Measurements from ENCODE around the gene NFX1. TPM values are rescaled to one million over a fixed set of nuclear protein-coding genes. Genes with fewer than 3 reads are reported as not detected.
"Not testable (repeated sequence)": the region's sequence is repeated elsewhere in the genome, so short reads cannot be mapped to it uniquely, and the experiment has no call there.

The NFX1 gene
- total RNA-seq, 1 donor from 2014 or later = 37.5 TPM

- peaks cover 3% of the 10 kb centered on the region for H3K27me3 Mint-ChIP-seq (ENCODE audit: unreplicated experiment)
- H3K4me3 Mint-ChIP-seq (ENCODE audit: unreplicated experiment) = no peak overlapping the region
- DNase-seq = no peak
- H3K9me3 Mint-ChIP-seq (ENCODE audit: unreplicated experiment) = peaks cover 1% of the 10 kb centered on the region
- peaks cover 18% of the 10 kb centered on the region for H3K4me1 Mint-ChIP-seq (ENCODE audit: low read depth, unreplicated experiment)
- TF ChIP-seq, protein P1, sequence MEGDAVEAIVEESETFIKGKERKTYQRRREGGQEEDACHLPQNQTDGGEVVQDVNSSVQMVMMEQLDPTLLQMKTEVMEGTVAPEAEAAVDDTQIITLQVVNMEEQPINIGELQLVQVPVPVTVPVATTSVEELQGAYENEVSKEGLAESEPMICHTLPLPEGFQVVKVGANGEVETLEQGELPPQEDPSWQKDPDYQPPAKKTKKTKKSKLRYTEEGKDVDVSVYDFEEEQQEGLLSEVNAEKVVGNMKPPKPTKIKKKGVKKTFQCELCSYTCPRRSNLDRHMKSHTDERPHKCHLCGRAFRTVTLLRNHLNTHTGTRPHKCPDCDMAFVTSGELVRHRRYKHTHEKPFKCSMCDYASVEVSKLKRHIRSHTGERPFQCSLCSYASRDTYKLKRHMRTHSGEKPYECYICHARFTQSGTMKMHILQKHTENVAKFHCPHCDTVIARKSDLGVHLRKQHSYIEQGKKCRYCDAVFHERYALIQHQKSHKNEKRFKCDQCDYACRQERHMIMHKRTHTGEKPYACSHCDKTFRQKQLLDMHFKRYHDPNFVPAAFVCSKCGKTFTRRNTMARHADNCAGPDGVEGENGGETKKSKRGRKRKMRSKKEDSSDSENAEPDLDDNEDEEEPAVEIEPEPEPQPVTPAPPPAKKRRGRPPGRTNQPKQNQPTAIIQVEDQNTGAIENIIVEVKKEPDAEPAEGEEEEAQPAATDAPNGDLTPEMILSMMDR (IDR thresholded peaks at IDR 0.05; ENCODE audit: partially characterized antibody, unreplicated experiment) = no peak
- H3K27ac Mint-ChIP-seq (ENCODE audit: unreplicated experiment) = no peak overlapping the region
- no peaks in the 10 kb centered on the region for H3K36me3 Mint-ChIP-seq (ENCODE audit: unreplicated experiment)
These were observed 90.2 kb downstream of the NFX1 start for GRCh38 chr9:33380390-33381094.

GRCh38 chr9:33381231-33381791, 91.0 kb downstream of the NFX1 start:
- no peak for DNase-seq
- TF ChIP-seq, protein P1 (IDR thresholded peaks at IDR 0.05; ENCODE audit: partially characterized antibody, unreplicated experiment) = no peak
- Mint-ChIP-seq H3K27ac (ENCODE audit: unreplicated experiment) (no peak overlapping the region), H3K36me3 (ENCODE audit: unreplicated experiment) (no peaks in the 10 kb centered on the region), H3K4me1 (ENCODE audit: low read depth, unreplicated experiment) (peaks cover 11% of the 10 kb centered on the region), H3K4me3 (ENCODE audit: unreplicated experiment) (no peak overlapping the region), H3K27me3 (ENCODE audit: unreplicated experiment) (peaks cover 3% of the 10 kb centered on the region), H3K9me3 (ENCODE audit: unreplicated experiment) (peaks cover 1% of the 10 kb centered on the region)

- H3K27ac Mint-ChIP-seq (ENCODE audit: unreplicated experiment); DNase-seq; H3K4me1 Mint-ChIP-seq (ENCODE audit: low read depth, unreplicated experiment); H3K9me3 Mint-ChIP-seq (ENCODE audit: unreplicated experiment); H3K4me3 Mint-ChIP-seq (ENCODE audit: unreplicated experiment); H3K27me3 Mint-ChIP-seq (ENCODE audit: unreplicated experiment); H3K36me3 Mint-ChIP-seq (ENCODE audit: unreplicated experiment): not testable (repeated sequence)
These were observed 92.1 kb downstream of the NFX1 start for GRCh38 chr9:33382397-33382796.

DNA sequence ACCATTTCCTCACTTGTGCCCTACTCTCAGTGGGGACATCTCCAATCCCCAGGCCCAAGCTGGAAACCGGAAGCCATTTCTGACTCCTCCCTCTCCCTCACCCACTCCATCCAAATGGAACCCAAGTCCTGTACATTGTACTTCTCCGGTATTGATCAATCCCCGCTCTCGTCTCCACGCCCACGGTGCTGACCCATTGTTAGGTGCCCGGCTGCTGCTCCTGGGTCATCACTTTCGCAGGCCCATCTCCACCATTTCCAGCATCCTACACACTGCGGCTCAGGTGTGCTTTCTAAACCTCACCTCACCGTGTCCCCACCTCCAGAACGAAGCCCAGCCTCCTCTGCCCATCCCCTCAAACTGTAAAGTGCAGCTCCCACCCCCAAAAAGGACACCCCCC, 93.1 kb downstream of the NFX1 start:
- not testable (repeated sequence) for H3K4me3 Mint-ChIP-seq (ENCODE audit: unreplicated experiment); H3K27ac Mint-ChIP-seq (ENCODE audit: unreplicated experiment)

DNA sequence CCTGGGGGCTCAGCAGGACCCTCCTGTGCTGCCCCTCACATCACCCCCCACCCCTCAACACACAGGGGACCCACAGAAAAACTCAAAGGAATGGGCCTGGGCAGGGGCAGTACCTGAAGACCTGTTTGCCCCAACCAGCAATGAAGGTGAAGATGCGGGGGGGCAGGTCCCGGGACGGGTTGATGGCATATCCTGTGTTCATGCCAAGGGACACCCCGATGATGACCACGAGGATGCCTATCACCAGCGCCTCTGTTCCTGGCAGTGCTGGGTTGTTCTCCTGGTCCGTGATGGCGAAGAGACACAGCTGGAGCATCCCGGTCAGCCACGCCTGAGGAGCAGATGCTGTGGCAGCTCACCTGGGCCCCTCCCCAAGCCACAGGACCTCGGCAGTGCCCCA, 95.2 kb downstream of the NFX1 start:
- H3K27me3 Mint-ChIP-seq (ENCODE audit: unreplicated experiment); H3K27ac Mint-ChIP-seq (ENCODE audit: unreplicated experiment); H3K4me3 Mint-ChIP-seq (ENCODE audit: unreplicated experiment); H3K4me1 Mint-ChIP-seq (ENCODE audit: low read depth, unreplicated experiment); H3K36me3 Mint-ChIP-seq (ENCODE audit: unreplicated experiment); H3K9me3 Mint-ChIP-seq (ENCODE audit: unreplicated experiment); DNase-seq: not testable (repeated sequence)

More for the DNA sequence above, 93.1 kb downstream of the NFX1 start:
- H3K4me1 Mint-ChIP-seq (ENCODE audit: low read depth, unreplicated experiment); H3K27me3 Mint-ChIP-seq (ENCODE audit: unreplicated experiment); DNase-seq; H3K9me3 Mint-ChIP-seq (ENCODE audit: unreplicated experiment); H3K36me3 Mint-ChIP-seq (ENCODE audit: unreplicated experiment): not testable (repeated sequence)

DNA sequence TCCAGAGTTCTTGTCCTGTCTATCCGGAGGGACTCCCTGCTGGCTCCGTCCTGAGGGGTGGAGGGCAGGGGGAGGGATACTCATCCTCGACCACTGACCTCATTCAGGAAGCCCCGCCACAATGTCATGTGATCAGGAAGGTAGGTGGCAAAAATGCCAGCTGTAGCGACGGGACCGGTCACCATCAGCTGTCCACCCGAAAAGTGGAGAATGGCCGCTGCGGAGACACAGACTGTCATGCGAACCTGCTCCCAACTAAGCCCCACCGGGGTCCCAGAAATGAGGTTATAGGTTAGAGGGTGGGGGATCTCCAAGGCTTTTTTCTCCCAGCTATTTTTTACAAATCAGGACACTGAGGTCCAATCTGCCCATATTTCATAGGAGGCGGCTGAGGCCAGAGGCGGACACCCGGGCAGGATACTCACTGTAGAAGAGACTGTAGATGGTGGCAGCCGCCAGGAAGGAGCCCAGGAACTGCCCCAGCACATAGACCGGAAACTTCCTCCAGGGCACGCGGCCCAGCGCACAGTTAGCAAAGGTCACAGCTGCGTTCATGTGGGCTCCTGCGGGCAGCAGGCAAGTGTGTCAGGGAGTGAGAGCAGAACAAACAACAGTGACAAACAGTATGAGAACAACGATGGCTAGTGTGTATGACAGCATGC, 95.8 kb downstream of the NFX1 start:
- H3K4me1 Mint-ChIP-seq (ENCODE audit: low read depth, unreplicated experiment); H3K27ac Mint-ChIP-seq (ENCODE audit: unreplicated experiment); DNase-seq; H3K27me3 Mint-ChIP-seq (ENCODE audit: unreplicated experiment); H3K36me3 Mint-ChIP-seq (ENCODE audit: unreplicated experiment); H3K4me3 Mint-ChIP-seq (ENCODE audit: unreplicated experiment); H3K9me3 Mint-ChIP-seq (ENCODE audit: unreplicated experiment): not testable (repeated sequence)

DNA sequence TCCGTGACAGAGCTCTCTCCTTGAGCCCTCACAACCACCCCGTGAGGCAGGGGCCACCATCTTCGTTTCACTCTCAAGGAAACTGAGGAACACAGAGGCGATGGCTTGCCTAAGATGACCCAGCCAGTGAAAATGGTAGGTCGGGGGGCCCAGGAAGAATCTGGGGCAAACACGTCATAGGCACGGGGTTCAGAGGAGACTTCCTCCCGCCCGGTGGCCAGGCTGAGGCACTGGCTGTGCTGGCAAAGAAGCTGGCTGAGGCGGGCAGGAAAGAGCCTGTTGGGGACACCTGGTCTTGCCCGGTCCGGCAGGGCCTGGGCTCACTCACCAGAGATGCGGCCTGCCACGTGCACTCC, 96.3 kb downstream of the NFX1 start:
- H3K9me3 Mint-ChIP-seq (ENCODE audit: unreplicated experiment); H3K36me3 Mint-ChIP-seq (ENCODE audit: unreplicated experiment); DNase-seq; H3K27ac Mint-ChIP-seq (ENCODE audit: unreplicated experiment); H3K4me1 Mint-ChIP-seq (ENCODE audit: low read depth, unreplicated experiment); H3K27me3 Mint-ChIP-seq (ENCODE audit: unreplicated experiment); H3K4me3 Mint-ChIP-seq (ENCODE audit: unreplicated experiment): not testable (repeated sequence)

DNA sequence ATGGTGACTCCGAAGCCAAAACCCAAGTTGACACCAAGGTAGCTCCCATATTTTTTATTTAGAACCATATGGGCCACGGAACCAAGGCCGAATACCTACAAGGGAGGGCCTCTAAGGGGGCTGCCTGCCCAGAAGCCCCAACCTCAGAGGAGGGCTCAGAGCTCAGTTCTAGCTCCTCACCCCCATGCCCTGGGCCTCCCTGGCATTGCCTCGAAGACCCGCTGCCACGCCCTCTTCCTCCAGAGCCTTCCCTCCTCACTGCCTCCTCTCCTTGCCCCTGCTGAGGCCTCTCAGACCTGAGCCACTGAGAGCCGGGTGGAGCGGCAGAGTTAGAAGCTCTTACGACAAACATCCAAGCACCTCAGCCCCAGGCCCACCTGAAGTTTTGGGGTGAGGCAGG, 96.7 kb downstream of the NFX1 start:
- DNase-seq; H3K36me3 Mint-ChIP-seq (ENCODE audit: unreplicated experiment); H3K4me3 Mint-ChIP-seq (ENCODE audit: unreplicated experiment); H3K27ac Mint-ChIP-seq (ENCODE audit: unreplicated experiment); H3K9me3 Mint-ChIP-seq (ENCODE audit: unreplicated experiment); H3K27me3 Mint-ChIP-seq (ENCODE audit: unreplicated experiment); H3K4me1 Mint-ChIP-seq (ENCODE audit: low read depth, unreplicated experiment): not testable (repeated sequence)
